HG03097 (cell line): ENCODE data around the gene RASA4B.
"Not testable (repeated sequence)": the region's sequence is repeated elsewhere in the genome, so short reads cannot be mapped to it uniquely, and the experiment has no call there.

Experiments used
- ATAC-seq: cut with Tn5 transposase; IDR thresholded peaks from one replicate; pipeline ENCODE4 v1.9.1; 2021; ENCODE audit not compliant: unreplicated experiment, low FRiP score

Gene RASA4B

DNA sequence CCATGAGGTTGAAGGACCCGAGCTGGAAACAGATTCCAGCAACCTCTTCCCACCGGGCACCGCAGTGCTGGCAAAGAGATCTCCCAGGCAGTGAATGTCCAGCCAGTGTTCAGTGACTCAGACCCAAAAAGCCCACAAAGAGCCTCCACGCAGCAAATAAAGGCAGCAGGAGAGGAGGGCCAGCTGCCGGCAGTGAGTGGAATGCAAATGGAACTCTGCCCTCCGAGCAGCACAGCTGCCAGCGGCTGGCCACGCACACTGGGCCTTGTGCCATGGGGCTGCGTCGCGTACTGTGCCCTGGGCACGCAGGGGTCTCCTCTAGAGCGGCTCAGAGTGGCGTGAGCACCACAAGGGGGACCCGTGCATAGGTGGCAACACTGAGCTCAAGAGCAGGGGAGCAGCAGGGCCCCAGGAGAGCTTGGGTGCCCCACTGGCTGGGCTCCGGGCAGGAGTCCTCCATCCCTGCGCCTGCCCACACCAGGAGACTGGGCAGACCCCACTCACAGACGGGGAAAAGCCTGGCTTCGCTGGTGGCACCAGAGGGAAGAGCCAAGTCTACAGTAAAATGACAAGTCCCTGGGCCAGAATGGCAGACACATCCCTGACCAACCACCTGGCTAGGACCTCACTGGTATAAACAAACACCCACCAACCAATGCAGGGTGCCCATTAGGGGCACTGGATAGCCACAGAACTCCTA lies 42.7 kb downstream of the RASA4B start:
- ATAC-seq: not testable (repeated sequence)

DNA sequence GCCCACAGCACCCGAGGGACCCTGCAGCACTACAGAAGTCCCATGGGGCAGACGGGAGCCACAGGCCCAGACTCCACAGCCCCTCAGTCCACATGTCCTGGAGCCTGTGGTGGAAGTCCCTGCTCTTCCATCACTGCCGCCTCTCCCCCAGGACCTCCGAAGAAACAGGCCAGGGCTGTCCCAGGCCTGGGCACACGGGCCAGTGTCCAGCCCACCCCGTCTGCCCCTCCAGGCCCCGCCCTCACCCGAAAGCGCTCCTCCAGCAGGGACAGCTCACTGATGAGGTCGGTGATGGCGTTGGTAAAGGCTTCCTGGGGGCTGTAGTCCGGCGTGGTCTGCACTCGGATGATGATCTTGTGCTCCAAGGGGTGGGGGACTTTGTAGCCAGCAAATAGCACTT lies 43.5 kb downstream of the RASA4B start:
- ATAC-seq: not testable (repeated sequence)

DNA sequence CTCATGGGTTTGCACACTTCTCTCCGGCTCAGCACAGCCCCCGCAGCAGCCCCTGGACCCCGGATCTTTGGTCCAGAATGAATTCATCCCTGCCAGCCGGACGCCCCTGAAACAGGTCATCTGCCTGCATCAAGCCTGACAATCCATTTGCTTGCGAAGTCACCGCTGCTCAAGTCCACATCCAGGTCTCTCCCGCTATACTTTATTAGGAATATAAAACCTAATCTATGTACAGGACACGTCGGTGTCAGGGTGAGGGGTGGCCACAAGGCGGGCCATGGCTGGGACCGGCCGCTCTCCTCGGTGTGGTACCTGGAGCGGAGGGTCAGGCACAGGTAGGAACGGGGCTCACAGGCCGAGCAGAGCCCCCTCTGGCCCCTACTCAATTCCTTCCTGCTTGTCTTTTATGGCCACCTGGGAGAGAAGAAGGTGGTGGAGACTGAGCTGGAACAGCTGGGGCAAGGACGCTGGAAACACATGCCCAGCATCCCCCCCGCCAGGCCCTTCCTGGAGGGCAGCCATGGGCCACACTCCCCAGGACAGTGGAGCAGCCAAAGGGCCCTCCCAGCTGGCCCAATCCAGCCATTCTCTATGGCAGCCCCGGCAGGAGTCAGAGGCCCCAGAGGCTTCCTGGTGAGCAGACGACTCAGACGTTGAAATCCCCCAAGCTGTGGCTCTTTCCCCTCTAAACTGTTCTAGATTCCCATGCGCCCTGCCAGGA lies 44.1 kb downstream of the RASA4B start:
- ATAC-seq: no peak

DNA sequence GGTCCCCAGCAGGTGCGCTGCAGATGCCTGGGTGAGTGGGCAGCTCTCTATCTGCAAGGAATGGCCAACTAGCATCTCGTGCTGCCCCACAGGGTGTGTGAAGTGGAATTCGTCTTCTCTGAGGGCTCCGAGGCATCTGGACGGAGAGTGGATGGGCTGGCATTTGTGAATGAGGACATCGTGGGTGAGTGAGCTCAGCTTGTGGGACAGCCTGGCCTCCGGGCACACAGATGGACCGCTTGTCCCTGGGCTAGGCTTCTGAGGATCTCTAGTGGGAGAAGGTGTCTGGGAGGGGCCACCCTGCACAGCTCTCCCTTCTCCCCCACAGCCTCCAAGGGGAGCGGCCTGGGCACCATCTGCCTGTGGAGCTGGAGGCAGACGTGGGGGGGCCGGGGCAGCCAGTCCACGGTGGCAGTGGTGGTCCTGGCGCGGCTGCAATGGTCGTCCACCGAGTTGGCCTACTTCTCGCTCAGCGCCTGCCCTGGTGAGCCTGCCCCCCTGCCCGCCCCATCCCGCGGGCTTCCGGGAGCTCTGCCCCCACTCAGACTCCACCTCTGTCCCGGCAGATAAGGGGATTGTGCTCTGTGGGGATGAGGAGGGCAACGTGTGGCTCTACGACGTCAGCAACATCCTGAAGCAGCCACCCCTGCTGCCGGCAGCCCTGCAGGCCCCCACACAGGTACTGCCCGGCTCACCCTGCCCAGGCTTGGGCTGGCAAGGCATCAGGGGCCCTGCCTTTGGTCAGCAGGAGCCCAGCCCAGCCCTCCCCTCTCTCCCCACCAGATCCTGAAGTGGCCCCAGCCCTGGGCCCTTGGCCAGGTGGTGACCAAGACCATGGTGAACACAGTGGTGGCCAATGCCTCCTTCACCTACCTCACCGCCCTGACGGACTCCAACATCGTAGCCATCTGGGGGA lies 45.2 kb downstream of the RASA4B start:
- no peak for ATAC-seq

DNA sequence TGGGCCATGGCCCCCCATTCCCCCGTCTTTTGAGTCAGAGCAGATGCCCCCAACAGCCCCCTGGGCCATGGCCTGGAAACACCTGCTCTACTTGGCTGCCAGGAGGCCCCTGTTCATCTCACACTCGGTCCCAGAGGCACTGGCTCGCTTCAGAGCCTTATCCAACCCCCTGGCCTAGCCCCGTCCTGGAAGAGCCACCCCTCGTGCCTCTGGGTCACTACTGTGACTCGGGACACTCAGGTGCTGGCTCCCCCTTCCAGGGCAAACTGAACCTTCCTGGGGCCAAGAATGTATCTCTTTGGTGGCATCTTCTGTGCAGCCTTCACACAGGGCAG lies 45.8 kb downstream of the RASA4B start:
- no peak for ATAC-seq

DNA sequence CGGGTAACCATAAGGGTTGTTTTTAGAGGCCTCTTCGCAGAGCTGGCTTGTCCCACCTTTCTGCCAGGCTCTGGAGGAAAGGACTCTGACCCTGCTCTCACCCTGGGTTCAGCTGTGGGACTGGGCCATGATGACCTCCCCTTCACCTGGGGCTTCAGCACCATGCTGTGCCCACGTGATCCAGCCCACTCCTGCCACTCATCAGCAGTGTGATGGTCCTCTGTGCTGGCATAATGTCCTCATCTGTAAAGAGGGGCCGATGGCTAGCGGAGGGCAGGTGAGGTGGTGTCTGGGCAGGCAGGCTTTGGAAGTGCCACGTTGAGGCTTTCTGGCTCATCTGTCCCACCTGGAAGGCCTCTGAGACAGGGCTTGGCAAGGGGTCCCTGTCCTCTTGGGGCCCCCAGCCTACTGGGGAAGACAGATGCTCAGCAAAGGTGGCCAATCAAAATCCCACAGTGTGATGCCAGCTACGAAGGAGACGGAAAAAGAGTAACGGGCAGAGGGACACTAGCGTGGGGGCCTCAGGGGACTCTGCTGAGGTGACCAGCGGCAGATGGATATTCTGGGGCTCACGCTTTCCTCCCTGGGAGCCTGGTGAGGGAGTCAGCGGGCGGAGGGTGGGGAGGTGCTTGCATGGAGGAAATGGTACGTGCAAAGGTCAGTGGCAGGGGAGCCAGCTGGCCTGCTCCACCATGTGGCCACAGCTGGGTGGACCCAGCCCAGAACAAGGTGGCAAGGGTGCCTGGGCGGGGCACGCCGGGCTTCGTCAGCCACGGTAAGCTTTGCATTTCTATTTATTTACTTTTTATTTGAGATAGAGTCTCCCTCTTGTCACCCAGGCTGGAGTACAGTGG lies 47.4 kb downstream of the RASA4B start:
- ATAC-seq: no peak

DNA sequence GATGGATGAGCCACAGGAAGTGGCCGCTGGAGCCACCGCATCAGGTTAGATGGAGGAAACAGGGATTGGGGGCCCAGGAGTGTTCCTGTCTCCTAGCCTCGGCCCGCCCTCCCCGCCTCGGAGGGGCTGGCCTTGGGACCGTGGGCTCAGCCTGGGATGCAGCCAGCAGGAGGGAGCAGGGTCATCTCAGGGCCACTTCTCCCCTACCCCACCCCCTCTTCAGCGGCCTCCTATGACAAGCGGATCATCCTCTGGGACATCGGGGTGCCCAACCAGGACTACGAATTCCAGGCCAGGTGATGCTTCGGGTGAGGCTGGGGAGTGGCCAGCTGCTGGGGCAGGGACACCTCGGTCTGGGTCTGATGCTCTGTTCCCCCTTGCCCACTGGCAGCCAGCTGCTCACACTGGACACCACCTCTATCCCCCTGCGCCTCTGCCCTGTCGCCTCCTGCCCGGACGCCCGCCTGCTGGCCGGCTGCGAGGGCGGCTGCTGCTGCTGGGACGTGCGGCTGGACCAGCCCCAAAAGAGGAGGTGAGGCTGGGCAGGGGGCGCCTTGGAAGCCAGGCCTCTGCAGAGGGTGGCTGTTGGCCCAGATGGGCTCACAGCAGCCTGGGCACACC lies 48.1 kb downstream of the RASA4B start:
- no peak for ATAC-seq

DNA sequence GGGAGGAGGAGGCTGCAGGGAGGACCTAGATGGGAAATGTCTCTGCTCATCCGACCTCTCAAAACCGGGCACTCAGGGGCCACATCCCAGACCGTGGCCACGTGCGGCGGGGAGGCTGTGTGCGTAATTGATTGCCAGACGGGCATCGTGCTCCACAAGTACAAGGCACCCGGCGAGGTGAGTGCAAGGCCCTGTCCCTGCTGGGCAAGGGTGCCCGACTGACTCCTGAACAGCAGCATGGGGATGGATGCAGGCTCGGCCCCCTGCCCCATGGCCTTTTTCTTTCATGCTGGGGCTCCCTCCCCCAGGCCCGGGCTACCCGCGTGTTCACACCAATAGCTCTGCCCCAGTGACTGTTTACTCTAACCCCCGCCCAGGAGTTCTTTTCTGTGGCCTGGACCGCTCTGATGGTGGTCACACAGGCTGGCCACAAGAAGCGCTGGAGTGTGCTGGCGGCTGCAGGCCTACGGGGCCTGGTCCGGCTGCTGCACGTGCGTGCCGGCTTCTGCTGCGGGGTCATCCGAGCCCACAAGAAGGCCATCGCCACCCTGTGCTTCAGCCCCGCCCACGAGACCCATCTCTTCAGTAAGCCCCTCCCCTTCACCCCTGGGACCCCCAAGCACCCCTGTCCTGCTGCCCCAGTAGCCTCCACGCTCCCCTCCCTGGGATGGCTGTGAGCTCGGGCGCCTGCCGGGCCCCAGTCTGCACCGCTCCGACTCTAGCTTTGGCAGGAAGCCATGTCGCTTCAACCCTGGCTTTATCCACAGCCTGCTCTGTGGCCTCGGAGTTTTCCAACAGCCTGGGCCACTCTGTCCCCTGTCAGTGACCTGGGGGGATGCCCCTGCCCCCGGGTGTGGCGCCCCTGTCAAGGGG lies 48.9 kb downstream of the RASA4B start:
- no peak for ATAC-seq

DNA sequence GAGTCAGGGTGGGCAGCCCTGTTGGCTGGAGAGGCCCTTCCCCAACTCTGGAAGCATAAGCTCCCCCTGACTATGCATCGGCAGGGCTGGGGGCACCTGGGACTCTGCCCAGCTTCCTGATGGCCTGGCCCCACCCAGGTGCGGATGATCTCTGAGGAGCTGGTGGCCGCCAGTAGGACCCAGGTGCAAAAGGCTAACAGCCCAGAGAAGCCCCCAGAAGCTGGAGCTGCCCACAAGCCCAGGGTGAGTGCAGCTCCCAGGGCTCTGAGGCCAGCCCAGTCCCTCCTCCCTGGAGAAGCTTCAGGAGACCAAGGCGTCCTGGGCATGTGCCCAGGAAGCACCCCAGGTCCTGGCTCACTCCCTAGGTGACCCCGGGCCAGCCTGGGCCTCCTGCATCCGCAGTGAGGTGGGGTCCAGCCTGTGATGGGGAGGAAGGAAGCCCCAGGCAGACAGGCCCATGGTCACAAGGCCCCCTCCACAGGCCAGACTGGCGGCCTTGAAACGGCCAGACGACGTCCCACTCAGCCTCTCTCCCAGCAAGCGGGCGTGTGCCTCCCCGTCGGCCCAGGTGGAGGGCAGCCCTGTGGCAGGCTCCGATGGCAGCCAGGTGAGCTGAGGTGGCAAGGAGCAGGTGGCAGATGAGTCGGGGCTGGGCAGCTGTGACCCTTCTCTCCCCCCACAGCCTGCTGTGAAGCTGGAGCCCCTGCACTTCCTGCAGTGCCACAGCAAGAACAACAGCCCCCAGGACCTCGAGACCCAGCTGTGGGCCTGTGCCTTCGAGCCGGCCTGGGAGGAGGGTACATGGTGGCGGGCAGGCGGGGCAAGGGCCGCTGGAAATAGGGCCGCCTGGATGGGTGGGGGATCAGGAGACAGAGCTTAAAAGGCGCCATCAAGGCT lies 49.7 kb downstream of the RASA4B start:
- no peak for ATAC-seq

DNA sequence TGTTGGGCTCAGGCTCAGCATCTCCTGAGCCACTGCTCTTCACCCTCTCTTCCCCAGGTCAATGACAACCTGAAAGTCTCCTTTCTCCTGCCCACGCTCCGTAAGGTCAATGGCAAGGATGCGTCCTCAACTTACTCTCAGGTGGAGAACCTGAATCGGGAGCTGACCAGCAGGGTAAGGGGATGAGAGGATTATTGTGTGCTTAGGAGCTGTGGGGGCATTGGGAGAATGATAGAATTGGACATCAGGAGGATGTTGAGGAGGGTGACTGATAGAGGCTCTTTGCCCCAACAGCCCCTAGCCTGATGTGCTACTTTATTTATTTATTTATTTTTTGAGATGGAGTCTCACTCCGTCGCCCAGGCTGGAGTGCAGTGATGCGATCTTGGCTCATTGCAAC lies 51.5 kb downstream of the RASA4B start:
- no peak for ATAC-seq

DNA sequence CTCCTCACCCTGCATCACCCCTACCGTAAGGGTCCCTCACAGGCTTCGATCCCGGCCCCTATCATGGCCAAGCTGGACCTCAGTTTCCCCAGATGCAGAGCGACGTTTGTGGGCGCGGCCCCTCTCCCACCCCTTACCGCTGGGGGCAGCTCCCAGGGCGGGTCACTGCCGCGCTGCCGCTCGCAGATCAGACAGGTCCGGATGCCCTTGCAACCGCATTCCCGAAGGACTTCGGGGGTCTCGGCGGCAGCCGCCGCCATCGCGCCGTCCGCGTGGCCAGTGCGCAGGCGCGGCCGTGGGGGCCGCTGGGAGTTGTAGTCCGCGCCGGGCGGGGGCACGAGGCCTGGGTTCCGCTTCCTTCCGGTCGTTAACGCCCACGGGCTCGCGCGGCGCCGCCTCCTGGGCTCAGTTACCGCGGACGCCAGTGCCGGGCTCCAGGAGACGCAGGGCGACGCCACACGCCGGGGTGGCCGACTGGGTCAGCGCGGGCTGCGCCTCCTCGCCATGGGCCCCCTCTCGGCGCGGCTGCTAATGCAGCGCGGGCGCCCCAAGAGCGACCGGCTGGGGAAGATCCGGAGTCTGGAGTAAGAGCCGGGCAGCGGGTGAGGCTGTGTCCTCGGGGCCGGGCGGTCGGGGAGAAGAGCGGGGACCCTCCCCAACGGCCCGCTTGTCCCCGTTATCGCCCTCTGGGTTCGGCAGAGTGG lies 52.8 kb downstream of the RASA4B start, which contains the start of the genes ALKBH4 and LRWD1:
Gene ALKBH4, minus strand, starts transcription at position 287 of the 704 bp plus-strand sequence. Its CDS starts 27 bp downstream, at position 260.
Gene LRWD1, plus strand, starts transcription at position 408 of the 704 bp plus-strand sequence. Its CDS starts 97 bp downstream, at position 505.
- peak; percentile 78 for ATAC-seq

DNA sequence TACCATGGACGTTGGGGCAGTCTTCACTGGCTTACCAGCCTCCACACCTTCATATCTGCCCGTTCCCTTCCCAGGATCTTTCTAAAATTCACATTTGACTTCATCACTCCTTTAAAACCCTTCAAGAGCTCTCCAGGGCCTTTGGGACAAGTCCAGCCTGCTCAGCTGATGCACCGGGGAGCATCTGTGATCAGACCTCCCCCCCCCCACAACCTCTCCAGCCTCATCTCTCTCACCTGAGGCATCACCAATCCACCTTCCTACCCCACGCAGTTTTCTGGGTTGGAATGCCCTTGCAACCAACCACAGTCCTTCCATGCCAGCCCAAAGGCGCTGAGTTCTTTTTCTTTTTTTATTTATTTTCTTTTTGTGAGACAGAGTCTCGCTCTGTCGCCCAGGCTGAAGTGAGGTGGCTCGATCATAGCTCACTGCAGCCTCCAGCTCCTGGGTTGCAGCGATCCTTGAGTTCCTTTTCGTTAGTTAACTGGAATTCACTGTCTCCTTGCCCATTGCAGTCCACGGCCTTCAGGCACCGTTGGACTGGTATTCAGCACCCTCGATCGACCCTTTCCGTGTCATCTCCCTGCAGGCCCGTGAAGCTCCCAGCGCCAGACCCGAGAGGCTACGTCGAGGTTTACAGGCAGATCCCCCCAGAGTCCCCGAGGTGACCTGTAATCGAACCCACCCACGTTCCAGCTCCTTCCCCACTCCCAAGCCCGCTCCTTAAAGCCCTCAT lies 53.6 kb downstream of the RASA4B start:
- no peak for ATAC-seq

DNA sequence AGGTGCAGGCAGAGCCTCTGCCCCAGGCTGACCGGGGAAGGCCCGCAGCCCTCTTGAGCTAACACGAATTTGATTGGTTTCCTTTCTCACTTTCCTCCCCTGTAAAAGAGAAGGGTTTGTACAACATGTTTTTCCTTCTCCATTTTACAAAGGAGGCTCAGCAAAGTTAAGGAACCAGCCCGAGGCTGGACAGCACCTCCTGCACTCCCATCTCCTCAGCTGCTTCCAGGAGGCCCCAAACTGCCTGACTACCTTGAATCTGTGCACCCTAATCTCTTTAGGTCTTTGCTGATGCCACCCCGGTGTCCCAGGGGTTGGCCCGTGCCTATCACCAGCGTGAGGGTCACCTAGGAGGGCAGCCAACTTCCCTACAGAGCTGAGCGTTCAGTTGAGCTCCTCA lies 57.1 kb downstream of the RASA4B start:
- ATAC-seq: no peak

DNA sequence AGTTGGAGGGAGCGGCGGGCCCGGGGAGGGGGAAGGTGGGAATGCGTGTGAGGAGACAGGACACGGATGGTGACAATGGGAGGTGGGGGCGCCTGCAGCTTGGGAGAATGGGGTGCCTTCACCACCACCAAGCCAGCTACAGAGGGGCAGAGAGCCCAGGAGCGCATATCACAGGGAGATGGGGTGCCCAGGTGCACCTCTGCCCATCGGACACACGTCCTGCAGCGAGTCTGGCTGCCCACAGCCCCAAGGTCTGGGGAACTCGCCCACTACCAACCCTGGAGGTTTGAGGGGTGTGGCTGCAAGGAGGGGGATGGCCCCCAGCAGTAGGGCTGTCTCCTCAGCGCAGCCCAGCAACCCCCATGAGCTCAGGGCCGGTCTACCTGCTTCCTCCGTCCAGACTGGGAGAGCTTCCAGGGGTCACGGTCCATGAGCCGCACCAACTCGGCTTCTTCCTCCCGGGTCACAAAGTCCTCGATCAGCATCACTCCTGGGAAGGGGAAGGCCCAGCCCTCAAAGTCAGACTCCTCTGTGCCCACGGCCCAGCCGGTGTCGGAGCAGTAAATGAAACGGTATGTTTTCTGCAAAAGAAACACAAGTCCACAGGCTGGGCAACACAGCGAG lies 58.2 kb downstream of the RASA4B start:
- ATAC-seq: no peak

DNA sequence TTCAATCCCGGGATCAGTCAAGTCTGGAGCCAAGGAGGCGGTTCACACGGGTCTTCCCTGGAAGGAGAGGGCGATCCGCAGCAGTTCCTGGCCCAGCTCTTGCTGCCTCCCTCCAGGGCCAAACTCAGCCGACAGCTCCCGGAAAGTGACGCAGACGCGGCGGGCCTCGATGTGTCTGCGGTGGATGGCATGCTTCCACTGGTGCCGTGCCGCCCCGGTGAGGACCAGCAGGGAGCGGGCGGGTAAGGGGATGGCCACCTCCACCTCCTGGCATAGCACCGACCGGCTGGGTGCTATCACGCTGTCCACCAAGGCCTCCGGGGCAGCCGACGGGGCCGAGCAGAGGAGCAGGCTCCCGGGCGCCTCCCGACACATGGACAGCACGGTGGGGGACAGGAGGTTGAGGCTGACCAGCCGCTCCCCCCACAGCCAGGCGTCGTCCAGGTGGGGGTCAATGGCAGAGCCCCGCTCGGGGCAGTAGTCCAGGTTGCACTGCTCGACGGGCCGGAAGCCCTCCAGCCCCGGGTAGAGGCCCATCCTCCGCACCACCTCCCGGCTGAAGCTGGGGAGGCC lies 60.1 kb downstream of the RASA4B start:
- ATAC-seq: no peak

DNA sequence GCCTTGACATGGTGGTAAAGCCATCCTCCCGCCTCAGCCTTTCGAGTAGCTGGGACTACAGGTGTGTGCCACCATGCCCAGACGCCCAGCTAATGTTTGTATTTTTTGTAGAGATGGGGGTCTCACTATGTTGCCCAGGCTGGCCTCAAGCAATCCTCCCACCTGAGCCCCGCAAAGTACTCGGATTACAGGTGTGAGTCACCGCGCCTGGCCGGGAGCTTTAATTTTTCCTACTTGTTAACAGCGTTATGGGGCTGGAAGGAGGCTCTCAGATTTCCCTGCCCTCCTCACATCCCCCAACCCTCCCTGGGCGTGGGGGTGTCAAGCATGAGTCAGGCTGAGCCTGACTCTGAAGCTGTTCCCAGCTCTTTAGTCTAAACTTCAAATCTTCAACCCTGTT lies 61.2 kb downstream of the RASA4B start:
- ATAC-seq: no peak
